GM12892 (cell line): ENCODE measurements around the gene CNTNAP5.

Source experiments
- DNase-seq: peaks from one replicate; pipeline ENCODE4 v3.0.0; 2011; ENCODE audit not compliant: insufficient read length
- FAIRE-seq: peaks from 2 replicates; lab custom pipeline; 2011; peaks lifted over from hg19 to GRCh38; lab: Jason Lieb, UNC
- POLR2A ChIP-seq: IDR thresholded peaks from 2 replicates; pipeline ENCODE4 v1.6.1; 2011; ENCODE audit warnings: low read depth, low read length, control low read depth
- POLR2AphosphoS5 ChIP-seq: IDR thresholded peaks from 2 replicates; pipeline ENCODE4 v1.6.1; 2011; ENCODE audit warnings: low read depth, low read length, control low read depth
- TAF1 ChIP-seq: IDR thresholded peaks from 2 replicates; pipeline ENCODE4 v1.6.1; 2011; ENCODE audit warnings: low read depth, mild to moderate bottlenecking, control low read depth, low read length, borderline replicate concordance

CNTNAP5 gene

DNA sequence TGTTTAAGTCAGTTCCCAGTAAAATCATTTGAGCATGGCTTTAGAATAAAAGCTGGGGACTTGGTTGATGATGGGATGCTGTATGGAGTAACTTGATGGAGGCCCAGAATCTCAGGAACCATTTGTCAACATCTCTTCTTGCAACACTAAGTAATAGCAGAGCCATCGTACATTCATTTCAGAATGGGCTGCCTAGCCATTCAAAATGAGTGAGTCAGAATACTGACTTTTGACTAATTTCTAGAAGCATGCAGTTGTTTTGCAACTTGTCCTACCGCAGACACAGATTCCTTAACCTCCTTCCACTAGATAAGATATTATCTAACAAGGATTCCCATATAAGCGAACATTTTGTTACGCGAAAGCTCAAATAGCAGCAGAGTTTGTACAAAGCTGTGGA, 229.5 kb downstream of the CNTNAP5 start:
- TF ChIP-seq TAF1 (no peak), POLR2AphosphoS5 (no peak), POLR2A (no peak)
- FAIRE-seq = no peak
- DNase-seq = no peak

DNA sequence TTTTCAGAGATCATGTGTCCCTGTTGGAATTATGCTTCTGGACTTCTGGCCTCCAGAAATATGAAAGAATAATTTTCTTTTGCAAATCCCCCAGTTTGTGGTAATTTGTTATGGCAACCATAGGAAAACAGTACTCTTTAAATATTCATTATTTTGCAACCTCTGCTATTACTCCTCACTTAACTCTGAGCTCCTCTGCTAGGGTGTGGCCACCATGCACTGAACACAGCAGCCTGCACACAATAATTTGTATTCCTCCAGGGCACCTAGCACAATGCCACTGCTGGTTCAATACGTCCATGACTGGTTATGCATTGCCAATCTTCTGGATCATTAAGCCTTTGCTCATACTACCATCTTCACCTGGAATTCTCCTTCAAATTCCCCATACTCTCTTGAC, 232.0 kb downstream of the CNTNAP5 start:
- DNase-seq (no peak), FAIRE-seq (no peak)
- TF ChIP-seq POLR2A (no peak), TAF1 (no peak), POLR2AphosphoS5 (no peak)

DNA sequence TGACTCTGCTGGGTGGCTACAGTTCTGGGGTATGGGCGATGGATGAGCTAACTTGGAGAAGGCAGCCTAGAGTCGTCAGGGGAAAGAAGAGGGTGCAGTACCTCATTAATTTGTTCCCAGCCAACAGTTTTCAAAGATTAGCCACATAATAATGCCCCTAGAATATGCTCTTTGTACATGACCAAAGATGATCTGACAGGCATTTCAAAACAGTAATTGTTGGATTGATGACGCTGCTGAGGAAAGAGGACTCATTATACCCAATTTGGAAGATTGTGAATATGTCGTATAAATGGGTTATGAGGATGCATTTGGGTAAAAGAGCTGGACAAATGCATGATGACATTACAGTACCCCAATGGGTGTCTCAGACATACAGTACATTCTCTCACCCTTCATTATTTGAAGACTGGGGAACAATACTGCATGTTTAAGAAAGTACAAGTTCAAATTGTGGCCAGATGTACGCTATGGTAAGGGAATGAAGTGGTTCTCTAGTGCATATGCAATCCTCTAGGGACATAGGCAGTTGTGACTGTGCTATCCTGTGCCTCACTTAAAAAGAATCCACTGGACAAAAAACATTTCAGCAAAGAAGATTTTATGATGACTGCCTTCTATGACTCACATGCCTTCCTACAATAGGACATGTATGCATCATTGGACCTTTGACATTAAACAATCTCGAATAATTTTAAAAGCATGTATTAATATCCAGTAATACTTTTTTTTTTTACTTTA, 233.2 kb downstream of the CNTNAP5 start:
- FAIRE-seq (no peak), DNase-seq (no peak)
- no peak for TF ChIP-seq POLR2AphosphoS5
- no peak for TF ChIP-seq TAF1
- TF ChIP-seq POLR2A = no peak

- DNase-seq (no peak), FAIRE-seq (no peak)
- no peak for TF ChIP-seq POLR2A
- no peak for TF ChIP-seq TAF1
- TF ChIP-seq POLR2AphosphoS5 = no peak
Observed at GRCh38 chr2:124261456-124261855, 236.4 kb downstream of the CNTNAP5 start.

DNA sequence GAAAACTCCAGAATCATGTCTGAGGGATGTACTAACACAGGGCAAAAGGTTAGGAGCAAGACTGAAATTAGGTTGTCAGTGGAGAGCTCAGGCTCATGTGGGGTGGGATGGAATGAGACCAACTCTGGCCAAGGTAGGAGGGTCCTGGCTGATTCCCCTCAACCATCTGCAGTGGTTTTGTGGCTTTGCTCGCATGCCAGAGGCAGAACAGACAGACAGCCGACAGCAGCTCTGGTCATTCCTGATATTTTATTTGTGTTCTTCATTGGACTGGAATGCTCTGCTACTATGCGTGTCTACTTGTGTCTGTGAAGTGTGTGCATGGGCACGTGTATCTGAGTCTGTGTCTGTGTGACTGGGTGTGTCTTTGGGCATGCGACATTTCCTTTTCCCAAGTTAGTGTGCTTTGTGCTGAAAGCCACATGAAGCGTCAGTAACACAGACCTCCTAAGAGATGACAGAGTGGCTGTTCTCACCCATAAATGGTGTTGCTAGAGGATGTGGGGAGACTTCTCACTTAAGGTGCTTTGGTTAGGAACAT, 239.5 kb downstream of the CNTNAP5 start:
- FAIRE-seq (no peak), DNase-seq (no peak)
- no peak for TF ChIP-seq POLR2AphosphoS5
- no peak for TF ChIP-seq POLR2A
- TF ChIP-seq TAF1 = no peak

DNA sequence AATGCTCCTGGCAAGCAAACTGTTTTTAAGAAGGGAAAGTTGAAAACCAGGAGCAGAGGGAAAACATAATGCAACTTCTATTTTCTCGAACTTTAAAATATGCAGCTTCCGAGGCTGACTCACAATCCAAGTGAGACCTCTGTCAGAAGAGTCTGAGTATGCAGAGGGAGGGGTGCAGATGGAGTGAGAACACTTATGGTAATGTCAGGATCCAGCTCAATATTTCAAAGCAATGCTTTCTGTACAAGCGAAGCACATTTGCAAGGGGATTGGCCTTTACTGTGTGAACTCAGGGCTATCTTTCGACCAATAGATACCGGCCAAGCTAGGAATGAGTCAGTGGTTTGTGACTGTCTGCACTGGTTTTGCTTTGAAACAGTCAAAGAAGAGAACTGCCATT, 242.7 kb downstream of the CNTNAP5 start:
- TF ChIP-seq TAF1 = no peak
- no peak for TF ChIP-seq POLR2AphosphoS5
- TF ChIP-seq POLR2A = no peak
- no peak for FAIRE-seq
- DNase-seq = no peak

- TF ChIP-seq POLR2A (no peak), POLR2AphosphoS5 (no peak), TAF1 (no peak)
- DNase-seq (no peak), FAIRE-seq (no peak)
Observed at GRCh38 chr2:124269348-124269747, 244.3 kb downstream of the CNTNAP5 start.

- DNase-seq (no peak), FAIRE-seq (no peak)
- no peak for TF ChIP-seq TAF1
- TF ChIP-seq POLR2AphosphoS5 = no peak
- no peak for TF ChIP-seq POLR2A
Observed at GRCh38 chr2:124272261-124272841, 247.3 kb downstream of the CNTNAP5 start.

DNA sequence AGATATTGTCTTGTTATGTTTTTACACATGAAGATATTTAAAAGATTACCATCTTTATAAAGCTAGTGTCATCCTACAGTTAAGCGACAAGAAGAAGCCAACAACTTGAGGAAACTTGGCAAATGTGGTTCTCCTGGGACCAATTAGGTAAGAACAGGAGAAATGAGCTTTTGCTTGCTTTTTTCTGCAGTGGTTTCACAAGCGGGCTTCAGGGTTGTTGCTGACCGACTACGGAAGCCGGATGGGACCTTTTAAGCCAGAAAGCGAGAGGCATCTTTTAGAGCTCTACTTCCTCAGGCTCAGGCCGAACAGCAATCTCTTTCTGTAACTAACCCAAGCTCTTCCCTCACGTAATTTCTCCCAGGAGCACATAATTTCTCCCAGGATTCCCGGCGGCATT, 256.5 kb downstream of the CNTNAP5 start:
- DNase-seq (no peak), FAIRE-seq (no peak)
- TF ChIP-seq POLR2A (no peak), TAF1 (no peak), POLR2AphosphoS5 (no peak)

- no peak for FAIRE-seq
- no peak for DNase-seq
- TF ChIP-seq TAF1 (no peak), POLR2AphosphoS5 (no peak), POLR2A (no peak)
Observed at GRCh38 chr2:124283096-124283495, 258.0 kb downstream of the CNTNAP5 start.

- TF ChIP-seq TAF1 (no peak), POLR2AphosphoS5 (no peak), POLR2A (no peak)
- DNase-seq (no peak), FAIRE-seq (no peak)
Observed at GRCh38 chr2:124286089-124286783, 261.1 kb downstream of the CNTNAP5 start.
